HCT116 (cell line): ENCODE data around the gene CHSY1.

ENCODE experiments used
- CEBPB ChIP-seq: IDR thresholded peaks from 2 replicates; pipeline ENCODE4 v1.6.1; 2012; ENCODE audit warnings: low read depth
- EZH2 ChIP-seq: fragments of 200-600 bp; sonication (generic); IDR thresholded peaks from 2 replicates; pipeline ENCODE4 v1.6.1; 2017; ENCODE audit warnings: antibody characterized with exemption, mixed run types
- FOSL1 ChIP-seq: IDR thresholded peaks from 2 replicates; pipeline ENCODE4 v1.6.1; 2012; ENCODE audit warnings: low read depth
- JUND ChIP-seq: IDR thresholded peaks from 2 replicates; pipeline ENCODE4 v1.6.1; 2012
- POLR2A ChIP-seq: IDR thresholded peaks from 2 replicates; pipeline ENCODE4 v1.7.0; 2011; ENCODE audit warnings: borderline replicate concordance; ENCODE audit not compliant: insufficient read depth, insufficient read length; ENCODE audit errors: extremely low read depth
- POLR2AphosphoS5 ChIP-seq: IDR thresholded peaks from 2 replicates; pipeline ENCODE4 v1.6.1; 2011; ENCODE audit warnings: mild to moderate bottlenecking, low read depth, low read length, moderate library complexity
- RAD21 ChIP-seq: IDR thresholded peaks from 2 replicates; pipeline ENCODE4 v1.6.1; 2012; ENCODE audit warnings: low read depth, mild to moderate bottlenecking
- SIN3A ChIP-seq: IDR thresholded peaks from 2 replicates; pipeline ENCODE4 v1.6.1; 2012; ENCODE audit warnings: low read depth
- TCF7L2 ChIP-seq: IDR thresholded peaks from 2 replicates; pipeline ENCODE4 v1.7.0; 2011; ENCODE audit warnings: borderline replicate concordance, inconsistent platforms; ENCODE audit not compliant: insufficient read depth, insufficient read length; ENCODE audit errors: extremely low read depth
- YY1 ChIP-seq: IDR thresholded peaks from 2 replicates; pipeline ENCODE4 v1.6.1; 2011; ENCODE audit warnings: low read length, low read depth, moderate library complexity, mild to moderate bottlenecking; ENCODE audit not compliant: insufficient replicate concordance; ENCODE audit errors: extremely low read depth
- TF ChIP-seq, protein P1 (sequence below), 3 experiments: fragments of 200-600 bp in 1 of 3; sonication (generic) in 1 of 3; IDR thresholded peaks in 2 of 3; conservative IDR thresholded peaks in 1 of 3; 2 replicates each; pipeline ENCODE4 v1.5.1; 2012 to 2017; ENCODE audit warnings: low read depth in 2 of 3, low read length in 2 of 3, antibody characterized with exemption in 1 of 3, borderline replicate concordance in 1 of 3, control low read depth in 1 of 3, mild to moderate bottlenecking in 1 of 3, mixed read lengths in 1 of 3, mixed run types in 1 of 3, moderate library complexity in 1 of 3; ENCODE audit not compliant: insufficient read depth in 1 of 3
- TF ChIP-seq, protein P2 (sequence below): IDR thresholded peaks from 2 replicates; pipeline ENCODE4 v1.6.1; 2012; ENCODE audit warnings: low read depth
- TF ChIP-seq, protein P3 (sequence below): IDR thresholded peaks from 2 replicates; pipeline ENCODE4 v1.6.1; 2011; ENCODE audit warnings: mild to moderate bottlenecking, low read length, moderate library complexity; ENCODE audit not compliant: insufficient replicate concordance; ENCODE audit errors: extremely low read depth
- TF ChIP-seq, protein P4 (sequence below): IDR thresholded peaks from 2 replicates; pipeline ENCODE4 v1.6.1; 2012

DNA sequence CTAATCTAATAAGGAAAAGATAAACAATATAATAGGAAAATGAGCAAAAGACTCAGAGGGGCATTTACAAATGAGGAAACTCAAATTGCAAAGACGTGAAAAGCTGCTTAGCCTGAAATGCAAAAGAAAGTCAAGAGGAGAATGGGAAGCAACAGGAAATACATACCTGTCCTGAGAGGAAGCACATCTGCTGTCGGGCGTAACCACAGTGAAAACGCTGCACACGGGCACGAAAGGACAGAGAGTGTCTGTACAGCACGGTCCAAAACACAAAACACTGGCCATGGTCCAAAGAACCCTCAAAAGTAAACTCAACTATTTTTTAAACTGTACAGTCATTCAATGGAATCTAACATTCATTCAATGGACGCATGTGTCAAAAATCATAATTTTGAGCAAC, 100.6 kb downstream of the CHSY1 start:
- TF ChIP-seq, protein P1, sequence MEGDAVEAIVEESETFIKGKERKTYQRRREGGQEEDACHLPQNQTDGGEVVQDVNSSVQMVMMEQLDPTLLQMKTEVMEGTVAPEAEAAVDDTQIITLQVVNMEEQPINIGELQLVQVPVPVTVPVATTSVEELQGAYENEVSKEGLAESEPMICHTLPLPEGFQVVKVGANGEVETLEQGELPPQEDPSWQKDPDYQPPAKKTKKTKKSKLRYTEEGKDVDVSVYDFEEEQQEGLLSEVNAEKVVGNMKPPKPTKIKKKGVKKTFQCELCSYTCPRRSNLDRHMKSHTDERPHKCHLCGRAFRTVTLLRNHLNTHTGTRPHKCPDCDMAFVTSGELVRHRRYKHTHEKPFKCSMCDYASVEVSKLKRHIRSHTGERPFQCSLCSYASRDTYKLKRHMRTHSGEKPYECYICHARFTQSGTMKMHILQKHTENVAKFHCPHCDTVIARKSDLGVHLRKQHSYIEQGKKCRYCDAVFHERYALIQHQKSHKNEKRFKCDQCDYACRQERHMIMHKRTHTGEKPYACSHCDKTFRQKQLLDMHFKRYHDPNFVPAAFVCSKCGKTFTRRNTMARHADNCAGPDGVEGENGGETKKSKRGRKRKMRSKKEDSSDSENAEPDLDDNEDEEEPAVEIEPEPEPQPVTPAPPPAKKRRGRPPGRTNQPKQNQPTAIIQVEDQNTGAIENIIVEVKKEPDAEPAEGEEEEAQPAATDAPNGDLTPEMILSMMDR (IDR thresholded peaks at IDR 0.05 in 2 of 3, conservative IDR thresholded peaks at IDR 0.05 in 1 of 3; ENCODE audit: borderline replicate concordance in 1 of 3, insufficient read depth in 1 of 3, low read depth in 2 of 3, low read length in 2 of 3): no peak
- TF ChIP-seq POLR2A: no peak
- TF ChIP-seq CEBPB: no peak
- TF ChIP-seq, protein P2, sequence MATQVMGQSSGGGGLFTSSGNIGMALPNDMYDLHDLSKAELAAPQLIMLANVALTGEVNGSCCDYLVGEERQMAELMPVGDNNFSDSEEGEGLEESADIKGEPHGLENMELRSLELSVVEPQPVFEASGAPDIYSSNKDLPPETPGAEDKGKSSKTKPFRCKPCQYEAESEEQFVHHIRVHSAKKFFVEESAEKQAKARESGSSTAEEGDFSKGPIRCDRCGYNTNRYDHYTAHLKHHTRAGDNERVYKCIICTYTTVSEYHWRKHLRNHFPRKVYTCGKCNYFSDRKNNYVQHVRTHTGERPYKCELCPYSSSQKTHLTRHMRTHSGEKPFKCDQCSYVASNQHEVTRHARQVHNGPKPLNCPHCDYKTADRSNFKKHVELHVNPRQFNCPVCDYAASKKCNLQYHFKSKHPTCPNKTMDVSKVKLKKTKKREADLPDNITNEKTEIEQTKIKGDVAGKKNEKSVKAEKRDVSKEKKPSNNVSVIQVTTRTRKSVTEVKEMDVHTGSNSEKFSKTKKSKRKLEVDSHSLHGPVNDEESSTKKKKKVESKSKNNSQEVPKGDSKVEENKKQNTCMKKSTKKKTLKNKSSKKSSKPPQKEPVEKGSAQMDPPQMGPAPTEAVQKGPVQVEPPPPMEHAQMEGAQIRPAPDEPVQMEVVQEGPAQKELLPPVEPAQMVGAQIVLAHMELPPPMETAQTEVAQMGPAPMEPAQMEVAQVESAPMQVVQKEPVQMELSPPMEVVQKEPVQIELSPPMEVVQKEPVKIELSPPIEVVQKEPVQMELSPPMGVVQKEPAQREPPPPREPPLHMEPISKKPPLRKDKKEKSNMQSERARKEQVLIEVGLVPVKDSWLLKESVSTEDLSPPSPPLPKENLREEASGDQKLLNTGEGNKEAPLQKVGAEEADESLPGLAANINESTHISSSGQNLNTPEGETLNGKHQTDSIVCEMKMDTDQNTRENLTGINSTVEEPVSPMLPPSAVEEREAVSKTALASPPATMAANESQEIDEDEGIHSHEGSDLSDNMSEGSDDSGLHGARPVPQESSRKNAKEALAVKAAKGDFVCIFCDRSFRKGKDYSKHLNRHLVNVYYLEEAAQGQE: no peak
- no peak for TF ChIP-seq TCF7L2
- no peak for TF ChIP-seq YY1
- TF ChIP-seq RAD21: no peak
- no peak for TF ChIP-seq JUND
- TF ChIP-seq, protein P3, sequence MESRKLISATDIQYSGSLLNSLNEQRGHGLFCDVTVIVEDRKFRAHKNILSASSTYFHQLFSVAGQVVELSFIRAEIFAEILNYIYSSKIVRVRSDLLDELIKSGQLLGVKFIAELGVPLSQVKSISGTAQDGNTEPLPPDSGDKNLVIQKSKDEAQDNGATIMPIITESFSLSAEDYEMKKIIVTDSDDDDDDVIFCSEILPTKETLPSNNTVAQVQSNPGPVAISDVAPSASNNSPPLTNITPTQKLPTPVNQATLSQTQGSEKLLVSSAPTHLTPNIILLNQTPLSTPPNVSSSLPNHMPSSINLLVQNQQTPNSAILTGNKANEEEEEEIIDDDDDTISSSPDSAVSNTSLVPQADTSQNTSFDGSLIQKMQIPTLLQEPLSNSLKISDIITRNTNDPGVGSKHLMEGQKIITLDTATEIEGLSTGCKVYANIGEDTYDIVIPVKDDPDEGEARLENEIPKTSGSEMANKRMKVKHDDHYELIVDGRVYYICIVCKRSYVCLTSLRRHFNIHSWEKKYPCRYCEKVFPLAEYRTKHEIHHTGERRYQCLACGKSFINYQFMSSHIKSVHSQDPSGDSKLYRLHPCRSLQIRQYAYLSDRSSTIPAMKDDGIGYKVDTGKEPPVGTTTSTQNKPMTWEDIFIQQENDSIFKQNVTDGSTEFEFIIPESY: no peak
- TF ChIP-seq POLR2AphosphoS5: no peak
- no peak for TF ChIP-seq EZH2
- TF ChIP-seq FOSL1: no peak
- TF ChIP-seq, protein P4, sequence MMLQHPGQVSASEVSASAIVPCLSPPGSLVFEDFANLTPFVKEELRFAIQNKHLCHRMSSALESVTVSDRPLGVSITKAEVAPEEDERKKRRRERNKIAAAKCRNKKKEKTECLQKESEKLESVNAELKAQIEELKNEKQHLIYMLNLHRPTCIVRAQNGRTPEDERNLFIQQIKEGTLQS: no peak
- TF ChIP-seq SIN3A: no peak
